HG03378 (cell line): ENCODE measurements around the gene TTLL10.
"Not testable (repeated sequence)": the region's sequence is repeated elsewhere in the genome, so short reads cannot be mapped to it uniquely, and the experiment has no call there.

Experiments
- ATAC-seq: cut with Tn5 transposase; IDR thresholded peaks from one replicate; pipeline ENCODE4 v1.9.1; 2021; ENCODE audit warnings: mild to moderate bottlenecking, moderate library complexity; ENCODE audit not compliant: unreplicated experiment

The TTLL10 gene

DNA sequence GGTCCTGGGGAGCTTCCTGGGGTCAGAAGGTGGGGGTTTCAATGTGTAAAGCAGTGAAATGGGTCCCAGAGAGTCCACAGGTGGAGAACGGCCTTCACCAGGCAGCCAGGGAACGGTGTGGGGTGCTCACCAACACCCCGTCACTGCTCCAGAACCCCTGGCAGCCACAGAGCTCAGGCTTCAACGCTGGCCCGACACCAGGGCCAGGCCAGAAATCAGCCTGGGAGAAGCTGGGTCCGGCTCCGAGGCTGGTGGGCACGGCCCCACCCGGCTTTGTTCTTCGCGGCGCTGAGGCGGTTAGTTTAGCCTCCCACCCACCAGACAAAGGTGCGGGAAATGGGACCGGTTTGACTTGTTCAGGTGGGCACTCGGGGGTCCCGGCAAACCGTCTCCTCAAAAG lies 33.0 kb upstream of the TTLL10 start:
- ATAC-seq, result no peak

- ATAC-seq, result no peak
These were observed 32.3 kb upstream of the TTLL10 start for GRCh38 chr1:1141244-1141910.

- no peak for ATAC-seq
These were observed 31.8 kb upstream of the TTLL10 start for GRCh38 chr1:1141911-1142250.

DNA sequence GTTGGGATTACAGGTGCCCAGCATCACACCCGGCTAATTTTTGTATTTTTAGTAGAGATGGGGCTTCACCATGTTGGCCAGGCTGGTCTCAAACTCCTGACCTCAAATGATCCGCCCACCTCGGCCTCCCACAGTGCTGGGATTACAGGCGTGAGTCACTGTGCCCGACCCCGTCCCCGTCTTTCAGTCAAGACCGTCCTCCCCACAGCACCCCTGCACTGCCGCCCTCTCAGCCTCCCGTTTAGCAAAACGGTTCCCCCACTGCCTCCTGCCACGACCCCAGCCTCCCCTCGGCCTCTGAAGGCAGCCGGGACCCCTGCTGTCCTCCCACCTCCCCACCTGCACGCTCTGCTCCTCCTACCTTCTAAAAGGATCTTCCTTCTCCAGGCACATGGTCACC lies 31.3 kb upstream of the TTLL10 start:
- ATAC-seq, result not testable (repeated sequence)

DNA sequence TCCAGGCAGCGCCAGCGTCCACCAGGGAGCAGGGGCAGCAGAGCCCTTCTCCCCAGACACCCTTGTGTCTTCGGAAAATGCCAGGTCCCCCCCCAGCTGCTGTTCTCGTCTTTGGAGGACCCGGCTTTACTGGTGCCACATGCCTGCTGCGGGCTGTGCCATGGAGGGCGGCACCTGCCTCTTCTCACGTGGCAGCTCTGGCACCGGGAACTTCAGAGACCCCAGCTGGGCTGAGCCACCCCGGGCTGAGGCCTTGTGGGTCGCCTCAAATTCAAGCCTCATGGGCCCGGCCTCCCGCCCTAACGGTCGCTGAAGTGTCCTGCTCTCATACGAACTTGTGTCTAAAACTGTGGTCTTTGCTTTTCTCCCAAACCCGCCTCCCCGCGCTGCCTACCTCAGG lies 30.8 kb upstream of the TTLL10 start:
- no peak for ATAC-seq

DNA sequence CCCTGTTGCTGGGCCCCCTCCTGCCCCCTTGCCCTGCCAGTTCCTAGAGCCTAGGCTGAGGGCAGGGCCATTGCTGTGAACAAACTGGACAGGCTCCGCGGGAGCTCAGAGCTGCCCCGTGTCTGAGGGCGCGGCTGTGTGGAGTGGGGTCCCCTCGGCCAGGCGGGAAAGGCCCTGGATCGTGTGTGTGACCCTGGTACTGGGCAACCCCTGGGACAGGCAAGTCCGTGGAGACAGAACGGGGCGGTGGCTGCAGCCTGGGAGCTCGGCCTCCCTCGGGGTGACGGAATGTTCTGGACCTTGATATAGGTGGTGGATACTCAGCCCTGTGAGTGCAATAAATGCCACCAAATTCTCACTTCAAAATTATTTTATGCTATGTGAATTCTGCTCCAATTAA lies 30.0 kb upstream of the TTLL10 start:
- ATAC-seq, result no peak

GRCh38 chr1:1144122-1144842 lies 29.4 kb upstream of the TTLL10 start:
- no peak for ATAC-seq

- ATAC-seq, result no peak
These were observed 28.7 kb upstream of the TTLL10 start for GRCh38 chr1:1144843-1145546.

- no peak for ATAC-seq
These were observed 28.1 kb upstream of the TTLL10 start for GRCh38 chr1:1145547-1145914.

GRCh38 chr1:1146026-1146425 lies 27.7 kb upstream of the TTLL10 start:
- ATAC-seq, result no peak

DNA sequence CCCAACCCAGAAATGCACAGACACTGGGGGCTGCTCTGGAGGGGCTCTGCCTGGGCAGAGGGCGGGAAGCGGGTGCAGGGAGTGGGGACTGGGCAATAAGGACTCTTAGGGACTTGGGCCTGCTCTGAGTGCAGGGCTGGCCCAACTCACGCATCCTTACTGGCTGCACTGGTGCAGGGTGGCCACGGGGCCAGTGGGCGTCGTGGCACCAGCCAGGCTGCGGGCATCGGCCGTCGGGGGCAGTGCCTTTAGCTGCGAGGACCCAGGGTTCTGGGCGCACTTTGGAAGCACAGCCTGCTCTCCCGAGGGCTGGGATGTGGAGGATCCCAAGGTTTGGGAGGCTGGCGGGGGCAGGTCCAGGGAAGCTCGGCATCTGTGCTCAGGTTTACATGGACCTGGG lies 27.1 kb upstream of the TTLL10 start:
- ATAC-seq, result no peak

DNA sequence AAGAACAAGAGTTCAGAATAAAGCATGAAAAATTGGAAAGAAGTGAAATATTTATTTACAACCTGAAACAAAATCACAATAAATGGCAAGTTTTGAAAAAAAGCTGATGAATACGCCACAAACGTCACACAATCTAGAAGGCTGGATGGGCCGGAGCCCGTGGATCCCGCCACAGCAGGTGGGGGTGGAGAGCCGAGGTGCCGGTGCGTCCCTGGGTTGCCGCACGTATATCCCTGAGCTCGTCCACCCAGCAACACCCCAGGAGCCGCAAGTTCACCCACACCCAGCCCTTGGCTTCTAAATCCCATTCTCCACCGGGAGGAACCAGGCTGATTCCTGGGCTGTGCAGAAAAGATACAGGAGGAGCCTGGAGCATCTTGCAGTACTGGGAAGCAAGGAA lies 25.6 kb upstream of the TTLL10 start:
- no peak for ATAC-seq

DNA sequence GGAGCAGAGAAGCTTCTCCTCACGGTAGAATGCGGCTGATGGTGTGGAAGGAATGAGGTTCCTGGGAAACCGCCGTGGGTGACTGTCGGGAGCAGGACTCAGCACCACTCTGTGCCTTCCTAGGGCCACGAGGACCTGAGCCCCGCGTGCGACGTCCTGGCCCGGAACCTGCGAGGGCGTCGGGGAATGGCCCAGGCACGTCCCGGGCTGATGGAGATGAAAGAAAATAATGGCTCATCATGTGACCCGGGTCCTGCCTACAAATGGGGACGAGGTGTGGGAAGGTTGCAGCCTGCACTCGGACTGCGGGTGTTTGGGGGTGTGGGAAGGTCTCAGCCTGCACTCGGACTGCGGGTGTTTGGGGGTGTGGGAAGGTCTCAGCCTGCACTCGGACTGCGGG lies 25.1 kb upstream of the TTLL10 start:
- ATAC-seq, result no peak

DNA sequence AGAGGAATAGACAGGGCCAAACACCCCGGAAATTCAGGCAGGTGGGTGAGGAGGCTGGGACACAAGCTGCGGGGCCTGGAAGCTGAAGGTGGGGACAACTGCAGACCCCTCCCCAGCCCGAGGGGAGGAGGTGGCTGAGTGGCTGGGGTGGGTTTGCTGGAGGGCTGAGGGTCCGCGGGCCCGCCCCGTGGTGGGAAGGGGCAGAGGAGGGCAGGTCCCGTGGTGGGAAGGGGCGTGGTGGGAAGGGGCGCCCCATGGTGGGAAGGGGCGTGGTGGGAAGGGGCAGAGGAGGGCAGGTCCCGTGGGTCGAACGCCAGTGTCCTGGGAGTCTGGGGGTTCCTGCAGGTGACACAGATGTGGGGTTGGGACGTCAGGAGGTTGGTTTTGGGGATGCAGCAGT lies 24.3 kb upstream of the TTLL10 start:
- ATAC-seq, result no peak

GRCh38 chr1:1150100-1150499 lies 23.6 kb upstream of the TTLL10 start:
- ATAC-seq, result no peak

- ATAC-seq, result no peak
These were observed 22.4 kb upstream of the TTLL10 start for GRCh38 chr1:1151306-1151705.

- not testable (repeated sequence) for ATAC-seq
These were observed 21.2 kb upstream of the TTLL10 start for GRCh38 chr1:1152431-1152830.

- not testable (repeated sequence) for ATAC-seq
These were observed 20.5 kb upstream of the TTLL10 start for GRCh38 chr1:1153215-1153614.

DNA sequence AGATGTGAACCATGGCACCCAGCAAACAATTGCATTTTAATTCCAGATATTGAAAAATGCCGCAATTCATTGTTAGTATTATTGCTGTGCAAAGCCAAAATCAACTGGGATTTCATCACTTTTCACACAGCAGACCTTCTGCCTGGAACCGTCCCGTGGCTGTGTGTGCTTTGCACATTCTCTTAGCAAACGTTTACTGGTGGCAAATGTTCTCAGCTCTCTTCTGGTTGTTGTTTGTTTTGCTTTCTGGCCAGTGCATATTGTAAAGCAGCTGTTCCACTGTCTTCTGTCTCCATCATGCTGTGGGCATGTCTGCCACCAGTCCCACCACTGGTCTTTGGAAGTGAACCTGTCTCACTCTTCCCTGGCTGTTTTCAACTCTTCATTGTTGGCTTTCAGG lies 19.8 kb upstream of the TTLL10 start:
- no peak for ATAC-seq

- no peak for ATAC-seq
These were observed 18.4 kb upstream of the TTLL10 start for GRCh38 chr1:1155258-1155657.

- ATAC-seq, result no peak
These were observed 17.3 kb upstream of the TTLL10 start for GRCh38 chr1:1156140-1157032.
